Memory B cell (primary cell): ENCODE measurements around the gene NLGN1.
"Not testable (repeated sequence)": the region's sequence is repeated elsewhere in the genome, so short reads cannot be mapped to it uniquely, and the experiment has no call there.

Experiments used
- ATAC-seq: fragments of 150-1000 bp; cut with Tn5 transposase; 2 replicates; pipeline ENCODE4 v1.10.0; 2021; ENCODE audit warnings: low read depth, mild to moderate bottlenecking, moderate library complexity
- DNase-seq, 2 donors: peaks; one replicate each; pipeline ENCODE4 v3.0.0; 2022; ENCODE audit warnings: low spot score in 2 of 2
- H3K27ac Mint-ChIP-seq: one replicate; pipeline ENCODE4 v1.8.0; 2022; ENCODE audit warnings: mild to moderate bottlenecking, moderate library complexity, mixed read lengths
- H3K27me3 Mint-ChIP-seq: one replicate; pipeline ENCODE4 v1.8.0; 2022; ENCODE audit warnings: mixed read lengths
- H3K36me3 Mint-ChIP-seq: one replicate; pipeline ENCODE4 v1.8.0; 2022; ENCODE audit warnings: mild to moderate bottlenecking, mixed read lengths
- H3K4me1 Mint-ChIP-seq: one replicate; pipeline ENCODE4 v1.8.0; 2022; ENCODE audit warnings: mixed read lengths
- H3K4me3 Mint-ChIP-seq: one replicate; pipeline ENCODE4 v1.8.0; 2022; ENCODE audit warnings: mild to moderate bottlenecking, moderate library complexity, mixed read lengths
- H3K9me3 Mint-ChIP-seq: one replicate; pipeline ENCODE4 v1.8.0; 2022; ENCODE audit warnings: mixed read lengths

NLGN1 gene

DNA sequence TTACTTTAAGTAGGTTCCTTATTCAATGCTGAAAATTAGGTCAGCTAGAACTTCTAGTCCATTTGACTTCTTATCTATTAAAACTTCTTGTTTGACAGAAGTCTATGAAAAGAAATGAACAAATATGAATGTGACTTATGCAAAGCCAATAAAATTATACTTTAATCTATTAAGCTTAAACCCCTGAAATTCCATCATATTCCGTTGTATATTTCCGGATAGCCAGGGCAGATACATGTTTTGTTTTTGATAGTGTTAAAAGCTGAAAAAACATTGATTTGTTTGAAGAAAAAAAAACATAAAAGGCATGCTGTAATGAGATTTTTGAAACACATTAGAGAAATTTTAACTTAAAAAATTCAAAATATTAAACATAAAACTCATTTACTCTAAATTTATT, 794.4 kb downstream of the NLGN1 start:
- peaks cover 2% of the 10 kb centered on the region for H3K9me3 Mint-ChIP-seq
- no peak overlapping the region for H3K27ac Mint-ChIP-seq
- no peaks in the 10 kb centered on the region for H3K27me3 Mint-ChIP-seq
- ATAC-seq: no peak
- no peaks in the 10 kb centered on the region for H3K36me3 Mint-ChIP-seq
- no peak for DNase-seq
- H3K4me1 Mint-ChIP-seq: peaks cover 3% of the 10 kb centered on the region
- no peak overlapping the region for H3K4me3 Mint-ChIP-seq

DNA sequence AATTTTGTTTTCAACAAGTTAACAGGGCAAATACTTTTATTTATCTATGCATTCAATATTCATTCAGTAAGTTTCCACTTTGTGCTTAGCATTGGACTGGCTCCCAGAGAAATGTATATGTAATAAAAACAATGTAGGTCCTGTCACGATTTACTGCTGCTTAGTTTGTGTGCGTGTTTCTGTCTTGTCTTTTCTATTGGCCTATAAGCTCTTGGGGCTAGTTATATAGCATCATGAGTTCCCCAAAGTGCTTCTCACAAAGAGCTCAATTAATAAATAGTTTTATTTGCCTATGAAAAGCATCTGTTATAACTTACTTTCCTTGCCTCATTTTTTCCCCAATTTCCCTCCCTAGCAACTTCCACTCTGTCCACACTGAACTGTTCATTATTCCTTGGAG, 794.9 kb downstream of the NLGN1 start:
- H3K4me1 Mint-ChIP-seq: peaks cover 3% of the 10 kb centered on the region
- no peaks in the 10 kb centered on the region for H3K27me3 Mint-ChIP-seq
- DNase-seq (no peak), ATAC-seq (no peak)
- H3K4me3 Mint-ChIP-seq: no peak overlapping the region
- H3K9me3 Mint-ChIP-seq: peaks cover 1% of the 10 kb centered on the region
- H3K27ac Mint-ChIP-seq: no peak overlapping the region
- no peaks in the 10 kb centered on the region for H3K36me3 Mint-ChIP-seq

DNA sequence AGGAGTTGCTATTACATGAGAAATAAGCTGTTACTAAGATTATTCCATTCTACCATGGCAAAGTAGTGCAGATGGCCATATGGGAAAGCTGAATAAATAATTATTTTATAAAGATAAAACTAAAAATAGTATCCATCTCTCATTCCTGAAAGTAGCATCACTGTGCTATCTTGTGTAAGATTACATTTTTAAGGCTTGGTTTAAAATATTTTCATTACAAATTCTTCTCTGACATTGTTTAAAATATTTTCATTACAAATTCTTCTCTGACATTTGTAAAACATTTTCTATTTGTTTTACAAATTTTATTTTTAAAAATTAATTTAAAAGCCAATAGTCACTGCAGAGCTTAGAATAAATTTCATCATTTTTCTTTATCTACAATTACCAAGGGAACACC, 796.1 kb downstream of the NLGN1 start:
- ATAC-seq (no peak), DNase-seq (no peak)
- peaks cover 1% of the 10 kb centered on the region for H3K9me3 Mint-ChIP-seq
- no peaks in the 10 kb centered on the region for H3K36me3 Mint-ChIP-seq
- H3K4me1 Mint-ChIP-seq: peaks cover 3% of the 10 kb centered on the region
- no peaks in the 10 kb centered on the region for H3K27me3 Mint-ChIP-seq
- H3K4me3 Mint-ChIP-seq: no peak overlapping the region
- H3K27ac Mint-ChIP-seq: no peak overlapping the region

DNA sequence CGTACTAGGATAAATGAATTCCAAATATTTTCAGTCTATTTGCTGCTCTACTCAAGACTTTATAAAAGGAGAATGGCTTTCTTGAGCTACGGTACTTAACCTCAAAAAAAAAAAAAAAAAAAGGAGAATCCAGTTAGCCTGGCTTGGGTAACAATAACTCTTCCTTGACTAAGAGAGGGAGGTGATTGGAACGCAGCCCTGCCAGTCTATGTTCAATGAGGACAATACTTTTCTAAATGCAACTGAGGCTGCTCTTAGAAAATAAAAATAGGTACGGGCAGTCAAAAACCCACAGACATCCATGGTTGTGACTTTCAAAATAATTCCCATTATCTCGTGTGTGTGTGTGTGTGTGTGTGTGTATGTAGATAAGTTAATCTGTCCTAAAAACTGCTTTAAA, 799.9 kb downstream of the NLGN1 start:
- ATAC-seq: no peak

DNA sequence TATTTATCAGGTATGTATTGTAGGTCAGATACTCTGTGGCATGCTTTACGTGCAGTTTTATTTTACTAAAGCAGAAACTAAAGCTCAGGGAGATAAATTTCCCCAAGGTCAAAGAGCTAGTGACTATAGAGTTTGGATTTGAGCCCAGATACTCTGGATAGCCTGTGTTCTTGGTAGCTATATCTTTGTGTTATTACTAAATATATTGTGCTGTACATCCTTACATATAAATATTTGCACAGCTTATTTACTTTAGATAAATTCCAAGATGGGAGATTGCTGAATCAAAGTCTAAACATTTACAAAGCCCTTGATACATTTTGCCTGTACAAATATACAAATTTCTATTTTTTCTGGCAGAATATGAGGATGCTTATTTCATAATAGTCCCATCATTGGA, 800.7 kb downstream of the NLGN1 start:
- H3K27ac Mint-ChIP-seq: no peak overlapping the region
- H3K27me3 Mint-ChIP-seq: no peaks in the 10 kb centered on the region
- no peak for DNase-seq
- H3K36me3 Mint-ChIP-seq: no peaks in the 10 kb centered on the region
- peaks cover 3% of the 10 kb centered on the region for H3K9me3 Mint-ChIP-seq
- H3K4me3 Mint-ChIP-seq: no peak overlapping the region
- H3K4me1 Mint-ChIP-seq: no peaks in the 10 kb centered on the region
- ATAC-seq: no peak

More for the DNA sequence above, 799.9 kb downstream of the NLGN1 start:
- no peak for DNase-seq
- Mint-ChIP-seq H3K4me1 (no peaks in the 10 kb centered on the region), H3K9me3 (peaks cover 4% of the 10 kb centered on the region), H3K36me3 (no peaks in the 10 kb centered on the region), H3K4me3 (no peak overlapping the region), H3K27me3 (no peaks in the 10 kb centered on the region), H3K27ac (no peak overlapping the region)

DNA sequence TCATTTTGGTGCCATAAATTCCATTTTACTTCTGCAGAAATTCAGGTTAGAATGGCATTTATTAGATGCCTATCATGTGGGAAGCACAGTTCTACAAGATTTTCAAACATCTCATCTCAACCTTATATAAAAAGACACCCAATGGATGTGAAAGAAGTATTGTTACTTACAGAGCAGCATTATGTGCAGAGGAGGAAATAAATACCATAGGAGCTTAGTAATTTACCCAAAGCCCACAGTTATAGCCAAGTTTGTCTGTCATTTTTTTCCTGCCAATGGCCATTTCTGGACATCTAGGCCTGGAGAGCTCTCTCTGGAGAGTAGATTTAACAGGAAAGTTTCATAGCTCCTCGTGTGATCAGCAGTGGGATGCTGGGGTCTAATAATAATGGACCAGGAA, 802.2 kb downstream of the NLGN1 start:
- Mint-ChIP-seq H3K27me3 (no peaks in the 10 kb centered on the region), H3K9me3 (peaks cover 3% of the 10 kb centered on the region), H3K4me1 (no peaks in the 10 kb centered on the region), H3K27ac (no peak overlapping the region), H3K4me3 (no peak overlapping the region), H3K36me3 (no peaks in the 10 kb centered on the region)
- DNase-seq (no peak), ATAC-seq (no peak)

DNA sequence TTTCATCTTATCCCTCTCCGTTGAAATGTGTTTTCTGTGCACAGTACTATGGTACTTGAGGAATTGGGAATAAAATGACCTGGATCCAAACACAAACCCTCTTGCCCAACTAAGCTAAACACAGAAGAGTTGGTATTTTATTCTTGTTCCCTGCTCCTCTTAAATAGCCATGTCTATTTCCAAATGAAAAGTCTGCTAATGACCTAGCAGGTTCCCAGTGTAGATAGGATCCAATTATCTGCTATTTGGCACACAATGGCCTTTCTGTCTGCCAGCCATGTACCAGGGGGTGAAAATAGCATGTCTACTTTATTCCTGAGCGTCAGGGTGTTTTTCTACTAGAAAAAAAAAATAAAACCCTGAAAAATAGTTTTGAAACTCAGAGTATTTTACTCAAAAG, 804.6 kb downstream of the NLGN1 start:
- no peak overlapping the region for H3K27ac Mint-ChIP-seq
- DNase-seq (no peak), ATAC-seq (no peak)
- H3K9me3 Mint-ChIP-seq: peaks cover 3% of the 10 kb centered on the region
- no peak overlapping the region for H3K4me3 Mint-ChIP-seq
- no peaks in the 10 kb centered on the region for H3K36me3 Mint-ChIP-seq
- H3K27me3 Mint-ChIP-seq: no peaks in the 10 kb centered on the region
- no peaks in the 10 kb centered on the region for H3K4me1 Mint-ChIP-seq

DNA sequence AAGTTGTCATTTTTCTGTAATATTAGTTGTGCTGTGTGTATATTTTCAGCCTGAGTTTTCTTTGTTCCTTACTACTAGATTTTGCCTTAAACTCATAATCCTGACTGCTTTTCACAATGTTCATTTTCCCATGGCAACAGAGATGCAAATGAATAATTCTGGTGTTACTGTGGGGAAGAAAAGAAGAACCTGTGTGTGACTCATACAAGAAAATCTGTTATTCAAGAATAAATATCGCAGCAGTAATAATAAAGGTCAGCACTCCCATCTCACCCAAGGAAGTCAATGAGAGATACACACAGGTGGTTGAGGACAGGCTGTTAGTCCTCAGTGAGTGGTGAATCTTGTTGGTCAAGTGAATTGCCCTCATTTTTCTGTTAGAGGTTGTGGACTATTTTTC, 805.0 kb downstream of the NLGN1 start:
- DNase-seq (no peak), ATAC-seq (no peak)
- Mint-ChIP-seq H3K4me3 (no peak overlapping the region), H3K36me3 (no peaks in the 10 kb centered on the region), H3K4me1 (no peaks in the 10 kb centered on the region), H3K27me3 (no peaks in the 10 kb centered on the region), H3K9me3 (peaks cover 3% of the 10 kb centered on the region), H3K27ac (no peak overlapping the region)

DNA sequence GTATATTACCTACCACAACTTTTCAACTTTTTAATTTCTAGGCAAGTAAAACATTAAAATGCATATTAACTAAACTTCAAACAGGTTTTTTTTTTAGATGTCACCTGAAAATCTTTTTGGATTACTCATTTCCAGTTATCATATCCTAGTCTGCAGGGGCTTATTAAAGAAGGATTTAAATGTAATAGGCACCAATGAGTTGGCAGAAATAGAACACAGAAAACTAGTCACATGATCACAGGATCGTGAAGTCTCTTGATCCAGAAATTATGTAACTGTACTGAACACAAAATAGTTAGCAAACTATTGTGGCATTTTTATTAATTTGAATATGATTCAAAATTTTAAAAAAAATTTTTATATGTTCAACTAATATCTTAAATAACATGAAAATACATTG, 807.2 kb downstream of the NLGN1 start:
- no peaks in the 10 kb centered on the region for H3K4me1 Mint-ChIP-seq
- no peak overlapping the region for H3K4me3 Mint-ChIP-seq
- H3K27ac Mint-ChIP-seq: no peak overlapping the region
- peaks cover 4% of the 10 kb centered on the region for H3K9me3 Mint-ChIP-seq
- no peaks in the 10 kb centered on the region for H3K27me3 Mint-ChIP-seq
- ATAC-seq (no peak), DNase-seq (no peak)
- no peaks in the 10 kb centered on the region for H3K36me3 Mint-ChIP-seq

DNA sequence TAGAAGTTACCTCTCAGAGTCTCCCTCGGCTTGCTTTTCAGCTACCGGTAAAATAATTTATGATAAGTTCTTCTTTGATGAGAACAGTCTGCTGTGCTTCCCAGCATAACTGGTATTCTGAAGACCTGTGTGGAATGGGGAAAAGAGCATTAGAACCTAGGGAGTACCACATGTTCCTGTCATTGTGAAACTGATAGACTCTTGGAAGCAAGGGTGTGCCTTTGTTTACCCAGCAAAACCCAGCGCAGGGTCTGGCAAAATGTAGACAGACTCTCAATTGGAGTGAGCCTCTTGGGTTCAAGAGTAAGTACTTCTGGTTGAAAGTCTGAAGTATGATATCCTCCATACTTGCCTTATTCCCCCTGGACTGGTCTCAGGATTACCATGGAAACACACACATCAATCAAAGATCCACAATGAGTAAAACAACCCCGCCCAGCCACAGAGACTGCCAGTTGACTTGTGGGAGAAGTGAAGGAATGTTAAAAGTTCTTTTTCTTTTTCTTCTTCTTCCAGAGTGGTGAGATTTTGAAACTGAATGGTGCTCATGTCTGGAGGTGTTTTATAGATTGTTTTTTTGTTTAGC, 809.2 kb downstream of the NLGN1 start:
- no peaks in the 10 kb centered on the region for H3K27me3 Mint-ChIP-seq
- no peak overlapping the region for H3K27ac Mint-ChIP-seq
- no peaks in the 10 kb centered on the region for H3K36me3 Mint-ChIP-seq

DNA sequence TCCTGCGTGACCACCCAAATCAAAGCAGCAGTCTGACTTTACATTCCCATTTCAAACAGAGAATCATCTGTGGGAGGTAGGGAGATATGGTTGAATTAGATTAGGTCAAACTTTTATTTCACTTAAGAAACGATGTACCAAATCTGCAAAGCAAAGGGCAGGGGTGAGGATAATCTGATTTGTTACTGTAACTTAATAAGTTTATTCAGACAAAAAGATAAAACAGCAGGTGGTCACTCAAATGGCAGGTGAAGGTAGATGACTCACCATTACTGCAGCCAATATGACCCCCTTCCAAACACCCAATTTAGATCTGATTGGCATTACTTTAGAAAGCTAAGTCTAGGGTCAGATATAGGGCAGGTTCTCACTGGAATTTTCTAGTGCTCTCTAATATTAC, 810.6 kb downstream of the NLGN1 start:
- ATAC-seq: no peak
- H3K36me3 Mint-ChIP-seq: no peaks in the 10 kb centered on the region
- H3K4me1 Mint-ChIP-seq: no peaks in the 10 kb centered on the region
- H3K9me3 Mint-ChIP-seq: peaks cover 7% of the 10 kb centered on the region
- no peak overlapping the region for H3K27ac Mint-ChIP-seq
- H3K27me3 Mint-ChIP-seq: no peaks in the 10 kb centered on the region
- H3K4me3 Mint-ChIP-seq: no peak overlapping the region
- no peak for DNase-seq

More for the DNA sequence above, 809.2 kb downstream of the NLGN1 start:
- Mint-ChIP-seq H3K4me1 (no peaks in the 10 kb centered on the region), H3K9me3 (peaks cover 5% of the 10 kb centered on the region), H3K4me3 (no peak overlapping the region)
- no peak for DNase-seq
- no peak for ATAC-seq

DNA sequence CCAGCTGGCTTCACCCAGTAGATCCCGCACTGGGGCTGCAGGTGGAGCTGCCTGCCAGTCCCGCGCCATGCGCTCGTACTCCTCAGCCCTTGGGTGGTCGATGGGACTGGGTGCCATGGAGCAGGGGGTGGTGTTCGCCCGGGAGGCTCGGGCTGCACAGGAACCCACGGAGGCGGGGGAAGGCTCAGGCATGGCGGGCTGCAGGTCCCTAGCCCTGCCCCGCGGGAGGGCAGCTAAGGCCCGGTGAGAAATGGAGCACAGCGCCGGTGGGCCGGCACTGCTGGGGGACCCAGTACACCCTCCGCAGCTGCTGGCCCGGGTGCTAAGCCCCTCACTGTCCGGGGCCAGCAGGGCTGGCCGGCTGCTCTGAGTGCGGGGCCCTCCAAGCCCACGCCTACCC, 814.4 kb downstream of the NLGN1 start:
- not testable (repeated sequence) for ATAC-seq, DNase-seq, H3K36me3 Mint-ChIP-seq

DNA sequence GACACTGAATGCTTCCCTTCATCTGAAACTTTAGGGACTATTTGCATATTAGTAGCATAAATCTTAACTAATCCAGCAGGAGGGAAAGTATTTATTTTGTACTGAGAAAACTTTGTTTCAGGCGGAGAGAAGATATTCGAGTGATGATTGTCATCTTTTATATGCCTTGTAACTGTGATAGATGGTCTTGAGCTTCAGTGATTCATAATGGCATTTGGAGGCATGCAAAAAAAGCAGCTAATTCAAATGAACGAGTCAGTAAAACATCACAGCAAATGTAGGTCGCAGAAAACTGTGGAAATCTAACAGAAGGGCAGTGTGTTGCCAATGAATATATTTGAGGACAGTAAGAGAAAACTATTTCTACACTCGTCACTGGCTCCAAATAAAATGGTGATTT, 817.9 kb downstream of the NLGN1 start:
- DNase-seq (no peak), ATAC-seq (no peak)
- Mint-ChIP-seq H3K27me3 (no peaks in the 10 kb centered on the region), H3K4me3 (no peak overlapping the region), H3K9me3 (peaks cover 2% of the 10 kb centered on the region), H3K36me3 (no peaks in the 10 kb centered on the region), H3K27ac (no peak overlapping the region), H3K4me1 (no peaks in the 10 kb centered on the region)

More for the DNA sequence above, 814.4 kb downstream of the NLGN1 start:
- H3K27ac Mint-ChIP-seq, H3K9me3 Mint-ChIP-seq, H3K27me3 Mint-ChIP-seq, H3K4me1 Mint-ChIP-seq, H3K4me3 Mint-ChIP-seq: not testable (repeated sequence)

DNA sequence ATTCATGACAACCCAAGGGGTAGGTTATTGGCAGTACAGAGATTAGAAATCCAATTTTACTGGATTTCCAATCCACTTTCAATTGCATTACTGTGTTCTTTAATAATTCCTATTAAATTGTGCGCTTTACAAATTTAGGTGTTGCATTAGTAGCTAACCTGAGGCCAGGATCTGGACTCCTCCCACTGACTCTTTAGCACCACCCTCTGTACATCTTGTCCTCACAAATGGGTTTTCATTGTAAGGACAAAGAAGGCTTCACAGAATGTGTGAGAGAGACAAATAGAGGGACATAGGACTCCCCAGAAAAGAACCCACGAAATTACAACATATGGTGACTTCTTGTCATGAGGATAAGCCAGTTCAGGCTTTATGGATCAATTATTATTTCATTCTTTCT, 818.5 kb downstream of the NLGN1 start:
- Mint-ChIP-seq H3K27me3 (no peaks in the 10 kb centered on the region), H3K4me1 (no peaks in the 10 kb centered on the region), H3K27ac (no peak overlapping the region), H3K4me3 (no peak overlapping the region), H3K36me3 (no peaks in the 10 kb centered on the region), H3K9me3 (peaks cover 2% of the 10 kb centered on the region)
- ATAC-seq (no peak), DNase-seq (no peak)

DNA sequence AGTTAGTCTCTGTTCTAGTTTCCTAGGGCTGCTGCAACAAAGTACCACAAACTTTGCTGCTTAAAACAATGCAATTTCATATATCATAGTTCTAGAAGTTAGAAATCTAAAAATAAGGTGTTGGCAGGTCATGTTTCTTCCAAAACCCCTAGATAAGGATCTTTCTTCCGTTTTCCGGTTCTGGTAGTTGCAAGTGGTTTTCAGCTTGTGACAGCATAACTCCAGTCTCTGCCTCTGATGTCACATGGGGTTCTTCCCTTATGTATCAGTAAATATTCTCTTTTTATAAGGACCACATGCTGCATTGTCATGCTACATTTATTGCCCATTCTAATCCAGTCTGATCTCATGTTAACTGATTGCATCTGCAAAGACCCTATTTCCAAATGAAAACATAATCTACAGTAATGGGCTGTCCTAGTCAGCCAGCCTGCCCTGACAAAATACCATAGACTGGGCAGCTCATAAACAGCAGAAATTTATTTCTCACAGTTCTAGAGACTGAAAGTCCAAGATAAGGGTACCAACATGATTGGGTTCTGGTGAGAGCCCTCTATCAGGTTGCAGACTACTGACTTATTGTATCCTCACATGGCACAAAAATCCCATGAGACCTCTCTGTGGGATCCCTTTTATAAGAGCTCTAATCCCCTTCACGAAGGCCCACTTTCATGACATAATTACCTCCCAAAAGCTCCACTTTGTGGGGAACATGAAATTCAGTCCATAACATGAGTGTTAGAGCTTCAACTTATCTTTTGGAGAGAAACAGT, 819.6 kb downstream of the NLGN1 start:
- no peak overlapping the region for H3K27ac Mint-ChIP-seq
- H3K9me3 Mint-ChIP-seq: peaks cover 2% of the 10 kb centered on the region
- H3K4me1 Mint-ChIP-seq: no peaks in the 10 kb centered on the region
- ATAC-seq (no peak), DNase-seq (no peak)
- no peak overlapping the region for H3K4me3 Mint-ChIP-seq
- H3K27me3 Mint-ChIP-seq: no peaks in the 10 kb centered on the region
- no peaks in the 10 kb centered on the region for H3K36me3 Mint-ChIP-seq
